AG04449 (cell line): ENCODE data around the gene DTD1.

ENCODE experiments used
- CTCF ChIA-PET: fragments of 350-600 bp; formaldehyde crosslinking; extraction: SDS; loops from one replicate; lab custom pipeline; 2021; ENCODE audit warnings: antibody characterized with exemption; lab: Yijun Ruan, JAX
- POLR2A ChIA-PET: fragments of 400-600, 350-600 bp; formaldehyde crosslinking; extraction: SDS; loops from one replicate; lab custom pipeline; 2020; ENCODE audit warnings: antibody characterized with exemption, inconsistent platforms; lab: Yijun Ruan, JAX
- DNase-seq: peaks from one replicate; pipeline ENCODE4 v3.0.0-alpha.2; 2010; ENCODE audit warnings: low read depth, low spot score
- H3K4me3 ChIP-seq: 2 replicates; pipeline ENCODE4 v1.5.1; 2011; ENCODE audit warnings: low read depth, mild to moderate bottlenecking, control low read depth, low read length
- CTCF ChIP-seq: IDR thresholded peaks from one replicate; pipeline ENCODE4 v1.5.1; 2011; ENCODE audit warnings: mild to moderate bottlenecking, moderate library complexity, low read length, control low read depth, inconsistent platforms; ENCODE audit not compliant: insufficient read depth; ENCODE audit errors: missing control alignments

The DTD1 gene

GRCh38 chr20:18678549-18679419 lies 90.9 kb downstream of the DTD1 start:
- DNase-seq = no peak
- no peak for TF ChIP-seq CTCF
- POLR2A ChIA-PET = no interaction called here
- CTCF ChIA-PET = no interaction called here
- no peak overlapping the region for H3K4me3 ChIP-seq

- POLR2A ChIA-PET = no interaction called here
- CTCF ChIA-PET = no interaction called here
- no peak for TF ChIP-seq CTCF
- H3K4me3 ChIP-seq = no peak overlapping the region
- no peak for DNase-seq
These were observed 96.0 kb downstream of the DTD1 start for GRCh38 chr20:18683839-18684238.

- no peak for TF ChIP-seq CTCF
- ChIA-PET POLR2A (no interaction called here), CTCF (no interaction called here)
- H3K4me3 ChIP-seq = no peak overlapping the region
- no peak for DNase-seq
These were observed 96.9 kb downstream of the DTD1 start for GRCh38 chr20:18684775-18685174.

- TF ChIP-seq CTCF = no peak
- POLR2A ChIA-PET = no interaction called here
- H3K4me3 ChIP-seq = no peak overlapping the region
- CTCF ChIA-PET = no interaction called here
- DNase-seq = no peak
These were observed 97.6 kb downstream of the DTD1 start for GRCh38 chr20:18685406-18685805.

GRCh38 chr20:18686696-18687095 lies 98.8 kb downstream of the DTD1 start:
- ChIA-PET CTCF (no interaction called here), POLR2A (no interaction called here)
- TF ChIP-seq CTCF = no peak
- no peak for DNase-seq
- H3K4me3 ChIP-seq = no peak overlapping the region

GRCh38 chr20:18688676-18689075 lies 100.8 kb downstream of the DTD1 start:
- ChIA-PET CTCF (interaction anchor here (1.2 kb wide), 1 partner anchor 12 kb away, joined by 3 read pairs; no protein-coding TSS in a partner anchor), POLR2A (no interaction called here)
- H3K4me3 ChIP-seq = no peak overlapping the region
- no peak for TF ChIP-seq CTCF
- DNase-seq = no peak
